ENCODE measurements around the gene TMCC1. TPM values are rescaled to one million over a fixed set of nuclear protein-coding genes. Genes with fewer than 3 reads are reported as not detected.
"Not testable (repeated sequence)": the region's sequence is repeated elsewhere in the genome, so short reads cannot be mapped to it uniquely, and the experiment has no call there.

TMCC1 gene
- total and polyA plus RNA-seq, 7 donors = 12.4 to 55.0 (median 38.1) TPM

DNA sequence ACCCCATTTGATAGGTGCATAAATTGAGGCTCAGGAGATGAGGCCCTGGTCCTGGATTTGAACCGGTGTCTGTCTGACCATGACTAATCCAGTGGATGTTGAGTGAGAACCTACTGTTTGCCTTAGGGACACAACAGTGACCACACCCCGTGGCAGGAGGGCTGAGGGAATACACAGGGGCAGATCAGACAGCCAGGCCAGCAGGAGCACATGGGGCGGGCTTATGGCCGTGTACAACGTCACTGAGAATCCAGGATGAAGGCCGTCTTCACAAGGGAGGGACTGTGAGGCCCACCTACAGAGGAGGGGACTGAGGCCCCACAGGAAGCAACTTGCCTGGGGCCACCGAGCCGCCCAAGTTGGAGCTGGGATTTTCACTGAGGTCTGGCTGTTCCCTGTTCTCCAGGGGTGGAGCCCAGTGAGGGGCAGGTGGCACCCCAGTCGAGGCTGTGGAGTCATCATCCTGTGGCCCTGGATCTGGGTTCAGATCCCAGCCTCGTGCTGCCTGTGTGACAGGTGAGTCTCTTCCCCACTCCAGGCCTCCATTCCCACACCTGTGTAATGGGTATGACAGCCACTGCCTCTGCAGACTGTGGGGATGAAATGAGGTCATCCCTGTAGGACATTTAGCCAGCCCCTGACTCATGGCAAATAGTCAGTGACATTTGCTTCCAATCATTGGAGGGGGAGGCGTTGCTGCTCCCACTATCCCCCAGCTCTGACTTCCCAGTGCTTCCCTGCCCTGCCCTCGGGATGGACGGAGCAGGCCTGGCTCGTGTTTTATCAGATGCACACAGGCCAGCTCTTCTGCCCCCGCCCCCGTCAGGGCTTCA, 280.8 kb downstream of the TMCC1 start:
- intact Hi-C loops (cut with DNase I) = no loop called here
- Histone ChIP-seq H3K4me3 (no peak overlapping the region), H3K9me3 (no peaks in the 10 kb centered on the region), H3K27ac (no peak overlapping the region), H3K27me3 (ENCODE audit: insufficient read depth in 3 of 3, low read length in 2 of 3) (no peaks in the 10 kb centered on the region), H3K36me3 (ENCODE audit: insufficient read depth in 1 of 2, low read depth in 1 of 2) (no peaks in the 10 kb centered on the region), H3K4me1 (peaks cover 14% of the 10 kb centered on the region)
- TF ChIP-seq, protein P1, sequence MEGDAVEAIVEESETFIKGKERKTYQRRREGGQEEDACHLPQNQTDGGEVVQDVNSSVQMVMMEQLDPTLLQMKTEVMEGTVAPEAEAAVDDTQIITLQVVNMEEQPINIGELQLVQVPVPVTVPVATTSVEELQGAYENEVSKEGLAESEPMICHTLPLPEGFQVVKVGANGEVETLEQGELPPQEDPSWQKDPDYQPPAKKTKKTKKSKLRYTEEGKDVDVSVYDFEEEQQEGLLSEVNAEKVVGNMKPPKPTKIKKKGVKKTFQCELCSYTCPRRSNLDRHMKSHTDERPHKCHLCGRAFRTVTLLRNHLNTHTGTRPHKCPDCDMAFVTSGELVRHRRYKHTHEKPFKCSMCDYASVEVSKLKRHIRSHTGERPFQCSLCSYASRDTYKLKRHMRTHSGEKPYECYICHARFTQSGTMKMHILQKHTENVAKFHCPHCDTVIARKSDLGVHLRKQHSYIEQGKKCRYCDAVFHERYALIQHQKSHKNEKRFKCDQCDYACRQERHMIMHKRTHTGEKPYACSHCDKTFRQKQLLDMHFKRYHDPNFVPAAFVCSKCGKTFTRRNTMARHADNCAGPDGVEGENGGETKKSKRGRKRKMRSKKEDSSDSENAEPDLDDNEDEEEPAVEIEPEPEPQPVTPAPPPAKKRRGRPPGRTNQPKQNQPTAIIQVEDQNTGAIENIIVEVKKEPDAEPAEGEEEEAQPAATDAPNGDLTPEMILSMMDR (IDR thresholded peaks at IDR 0.05) = no peak
- ATAC-seq (no peak), DNase-seq (peak; percentile 18 to 62)
- WGBS, 3 donors = 66 to 74% (median 71%) methylated on average over 16 of the region's 16 CpGs

DNA sequence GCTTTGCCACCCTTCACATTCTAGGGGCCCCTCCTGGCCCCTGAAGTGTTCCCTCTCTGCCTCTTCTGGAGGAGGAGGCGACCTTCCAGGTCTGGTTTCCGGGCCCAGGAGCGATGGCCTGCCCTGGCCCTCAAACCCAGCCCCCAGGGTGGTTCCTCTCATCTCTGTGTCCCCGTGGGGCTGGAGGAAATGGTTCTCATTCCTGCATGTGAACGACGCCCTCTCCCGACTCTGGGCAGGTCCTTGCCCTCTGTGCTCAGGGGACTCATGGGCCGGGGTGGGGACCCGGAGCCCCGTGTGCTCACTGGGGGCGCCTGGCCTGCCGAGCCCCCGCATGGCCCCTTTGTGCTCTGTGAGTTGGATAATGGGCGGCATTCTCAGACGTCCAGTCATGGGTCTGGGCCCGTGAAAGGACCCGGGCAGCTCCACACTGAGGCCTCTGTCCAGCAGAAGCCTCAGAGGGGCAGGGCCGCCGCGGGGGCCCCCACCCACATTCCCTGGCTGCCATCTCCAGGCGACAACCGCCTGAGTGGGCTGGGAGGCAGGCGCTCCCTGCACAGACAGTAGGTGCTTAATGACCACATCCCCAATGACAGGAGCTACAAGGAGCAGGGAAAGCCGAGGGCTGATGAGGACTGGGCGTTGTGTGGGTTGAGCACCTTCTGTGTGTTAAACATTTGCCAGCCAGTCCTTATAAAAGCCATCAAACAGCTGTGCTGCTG, 281.5 kb downstream of the TMCC1 start:
- DNase-seq (peak; percentile 42 to 63), ATAC-seq (no peak)
- intact Hi-C loops (cut with DNase I) = no loop called here
- H3K4me3 ChIP-seq = no peak overlapping the region
- H3K27me3 ChIP-seq (ENCODE audit: insufficient read depth in 3 of 3, low read length in 2 of 3) = no peaks in the 10 kb centered on the region
- TF ChIP-seq, protein P1 (IDR thresholded peaks at IDR 0.05) = no peak
- no peak overlapping the region for H3K27ac ChIP-seq
- WGBS, 3 donors = 43 to 50% (median 45%) methylated on average over 24 to 25 of the region's 25 CpGs
- no peaks in the 10 kb centered on the region for H3K36me3 ChIP-seq (ENCODE audit: insufficient read depth in 1 of 2, low read depth in 1 of 2)
- no peaks in the 10 kb centered on the region for H3K9me3 ChIP-seq
- H3K4me1 ChIP-seq = peaks cover 14% of the 10 kb centered on the region

DNA sequence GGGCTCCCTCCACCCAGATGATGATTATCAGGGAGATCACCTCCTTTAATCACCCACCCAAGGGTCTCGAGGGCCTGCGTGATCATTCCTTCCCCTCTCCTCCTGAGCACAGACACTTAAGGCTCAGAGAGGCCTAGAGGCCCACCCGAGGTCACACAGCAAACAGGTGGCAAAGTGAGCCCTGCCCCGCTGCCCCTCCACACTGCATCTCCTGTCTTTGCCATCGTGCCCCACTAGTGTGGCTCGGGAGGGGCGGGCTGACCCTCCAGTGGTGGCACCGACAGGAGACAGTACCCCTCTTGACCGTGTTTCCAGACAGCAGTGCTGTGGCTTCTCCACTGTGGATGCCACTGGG, 282.1 kb downstream of the TMCC1 start:
- ATAC-seq = no peak
- H3K36me3 ChIP-seq (ENCODE audit: insufficient read depth in 1 of 2, low read depth in 1 of 2) = no peaks in the 10 kb centered on the region
- H3K27ac ChIP-seq = no peak overlapping the region
- peaks cover 14% of the 10 kb centered on the region for H3K4me1 ChIP-seq
- no peaks in the 10 kb centered on the region for H3K27me3 ChIP-seq (ENCODE audit: insufficient read depth in 3 of 3, low read length in 2 of 3)
- no peaks in the 10 kb centered on the region for H3K9me3 ChIP-seq
- TF ChIP-seq, protein P1 (IDR thresholded peaks at IDR 0.05) = no peak
- no peak for DNase-seq
- WGBS, 3 donors = 82 to 87% (median 85%) methylated on average over 9 of the region's 9 CpGs
- no peak overlapping the region for H3K4me3 ChIP-seq
- intact Hi-C loops (cut with DNase I) = no loop called here

DNA sequence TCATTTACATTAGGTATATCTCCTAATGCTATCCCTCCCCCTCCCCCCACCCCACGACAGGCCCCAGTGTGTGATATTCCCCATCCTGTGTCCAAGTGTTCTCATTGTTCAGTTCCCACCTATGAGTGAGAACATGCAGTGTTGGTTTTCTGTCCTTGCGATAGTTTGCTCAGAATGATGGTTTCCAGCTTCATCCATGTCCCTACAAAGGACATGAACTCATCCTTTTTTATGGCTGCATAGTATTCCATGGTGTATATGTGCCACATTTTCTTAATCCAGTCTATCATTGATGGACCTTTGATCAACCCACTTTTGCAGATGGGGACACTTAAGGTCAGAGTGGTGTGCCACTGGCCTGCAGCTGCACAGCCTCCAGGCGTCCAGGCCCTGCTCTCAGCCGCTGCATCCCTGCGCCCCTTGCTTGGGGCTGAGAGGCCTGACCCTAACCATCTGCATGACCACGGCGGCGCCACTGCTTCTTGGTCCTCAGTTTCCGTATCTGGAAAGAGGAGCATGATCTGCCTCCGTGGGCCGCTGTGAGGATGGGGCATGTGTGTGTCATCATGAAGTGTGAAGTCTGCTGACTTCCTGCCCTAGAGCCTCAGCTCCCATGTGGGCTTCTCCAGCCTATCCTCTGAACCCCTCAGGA, 282.6 kb downstream of the TMCC1 start:
- ATAC-seq; H3K4me3 ChIP-seq; H3K27me3 ChIP-seq (ENCODE audit: insufficient read depth in 3 of 3, low read length in 2 of 3); H3K36me3 ChIP-seq (ENCODE audit: insufficient read depth in 1 of 2, low read depth in 1 of 2); intact Hi-C loops (cut with DNase I); H3K27ac ChIP-seq; H3K9me3 ChIP-seq: not testable (repeated sequence)
- 93 to 95% (median 95%) methylated on average over 11 of the region's 11 CpGs for WGBS, 3 donors
- DNase-seq = peak in 1 of 2 donors; percentile 12
- peaks cover 14% of the 10 kb centered on the region for H3K4me1 ChIP-seq

DNA sequence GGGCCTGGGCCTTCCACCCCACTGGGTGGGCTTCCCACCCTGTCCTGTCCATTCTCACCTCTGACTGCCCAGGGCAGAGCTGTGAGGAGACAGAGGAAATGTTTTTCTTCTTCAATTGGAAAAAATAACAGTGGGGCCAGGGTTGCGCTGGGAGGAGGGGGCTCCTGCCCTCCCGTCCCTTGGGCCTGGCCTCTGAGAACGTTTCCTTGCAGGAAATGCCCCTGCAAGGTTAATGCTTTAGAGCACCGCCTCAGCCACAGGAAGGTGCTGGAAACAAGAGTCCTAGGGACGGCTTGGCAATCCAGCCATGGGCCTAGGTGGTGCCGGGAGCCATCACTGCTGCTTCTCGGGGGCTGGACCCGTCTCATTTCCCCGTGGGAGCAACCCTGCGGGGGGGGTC, 283.2 kb downstream of the TMCC1 start:
- TF ChIP-seq, protein P1 (IDR thresholded peaks at IDR 0.05) = no peak
- intact Hi-C loops (cut with DNase I) = no loop called here
- H3K4me1 ChIP-seq = peaks cover 11% of the 10 kb centered on the region
- DNase-seq (no peak), ATAC-seq (no peak)
- WGBS, 3 donors = 51 to 69% (median 53%) methylated on average over 10 of the region's 10 CpGs
- no peaks in the 10 kb centered on the region for H3K9me3 ChIP-seq
- no peak overlapping the region for H3K27ac ChIP-seq
- H3K36me3 ChIP-seq (ENCODE audit: insufficient read depth in 1 of 2, low read depth in 1 of 2) = no peaks in the 10 kb centered on the region
- peaks cover 0 to 9% (median 0%) of the 10 kb centered on the region in 3 donors for H3K27me3 ChIP-seq (ENCODE audit: insufficient read depth in 3 of 3, low read length in 2 of 3)
- no peak overlapping the region for H3K4me3 ChIP-seq

Measured in psoas muscle (tissue), 8 donors.